OCI-LY7 (cell line): ENCODE results near the gene B3GALT4.

ENCODE experiments used
- EZH2phosphoT487 ChIP-seq: fragments of 200-600 bp; sonication (generic); IDR thresholded peaks from 2 replicates; pipeline ENCODE4 v1.6.1; 2018; ENCODE audit warnings: low read depth, borderline replicate concordance, mild to moderate bottlenecking, mixed run types, antibody characterized with exemption, low read length, moderate library complexity, mixed read lengths
- TF ChIP-seq, protein P1 (sequence below): fragments of 200-600 bp; sonication (generic); conservative IDR thresholded peaks from 2 replicates; pipeline ENCODE4 v1.5.1; 2014; ENCODE audit warnings: mild to moderate bottlenecking, antibody characterized with exemption, low read length, moderate library complexity, mixed read lengths

DNA sequence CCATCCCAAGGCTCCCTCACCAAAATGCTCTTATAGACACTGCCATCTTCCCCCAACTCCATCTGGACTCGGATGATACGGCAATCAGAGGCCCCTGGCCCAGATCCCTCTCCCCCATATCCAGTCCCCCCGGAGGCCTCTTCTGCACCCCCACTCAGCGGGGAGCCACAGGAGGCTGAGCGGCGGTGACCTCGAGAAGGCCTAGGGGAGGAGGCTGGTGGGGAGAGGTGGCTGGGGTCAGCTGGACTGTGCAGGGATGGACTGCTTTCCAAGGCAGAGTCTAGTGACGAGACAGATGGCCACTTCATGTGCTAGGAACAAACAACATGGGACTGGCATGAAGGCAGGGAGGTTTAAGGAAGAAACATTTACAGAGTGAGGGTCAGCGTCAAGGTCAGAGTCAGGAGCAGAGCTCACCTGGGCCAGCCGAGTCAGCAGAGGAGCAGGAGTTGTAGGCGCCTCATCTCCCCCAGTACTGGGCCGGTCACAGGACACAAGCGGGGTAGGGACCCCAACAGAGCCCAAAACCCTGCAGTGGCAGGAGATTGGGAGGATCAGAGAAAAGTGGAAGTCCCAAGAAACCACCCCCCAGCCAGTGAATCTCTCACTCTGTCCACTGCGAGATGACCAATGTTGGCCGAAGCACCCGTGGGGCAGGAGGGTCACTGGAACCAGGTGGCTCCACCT, 16.2 kb downstream of the B3GALT4 start:
- TF ChIP-seq, protein P1, sequence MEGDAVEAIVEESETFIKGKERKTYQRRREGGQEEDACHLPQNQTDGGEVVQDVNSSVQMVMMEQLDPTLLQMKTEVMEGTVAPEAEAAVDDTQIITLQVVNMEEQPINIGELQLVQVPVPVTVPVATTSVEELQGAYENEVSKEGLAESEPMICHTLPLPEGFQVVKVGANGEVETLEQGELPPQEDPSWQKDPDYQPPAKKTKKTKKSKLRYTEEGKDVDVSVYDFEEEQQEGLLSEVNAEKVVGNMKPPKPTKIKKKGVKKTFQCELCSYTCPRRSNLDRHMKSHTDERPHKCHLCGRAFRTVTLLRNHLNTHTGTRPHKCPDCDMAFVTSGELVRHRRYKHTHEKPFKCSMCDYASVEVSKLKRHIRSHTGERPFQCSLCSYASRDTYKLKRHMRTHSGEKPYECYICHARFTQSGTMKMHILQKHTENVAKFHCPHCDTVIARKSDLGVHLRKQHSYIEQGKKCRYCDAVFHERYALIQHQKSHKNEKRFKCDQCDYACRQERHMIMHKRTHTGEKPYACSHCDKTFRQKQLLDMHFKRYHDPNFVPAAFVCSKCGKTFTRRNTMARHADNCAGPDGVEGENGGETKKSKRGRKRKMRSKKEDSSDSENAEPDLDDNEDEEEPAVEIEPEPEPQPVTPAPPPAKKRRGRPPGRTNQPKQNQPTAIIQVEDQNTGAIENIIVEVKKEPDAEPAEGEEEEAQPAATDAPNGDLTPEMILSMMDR = no peak
- no peak for TF ChIP-seq EZH2phosphoT487
